Urinary bladder (tissue), 4 donors: ENCODE results near the gene GTPBP3. TPM values are rescaled to one million over a fixed set of nuclear protein-coding genes. Genes with fewer than 3 reads are reported as not detected.
"Not testable (repeated sequence)": the region's sequence is repeated elsewhere in the genome, so short reads cannot be mapped to it uniquely, and the experiment has no call there.

Source experiments
- DNase-seq: peaks from one replicate; pipeline ENCODE4 v3.0.0-alpha.2; 2015; ENCODE audit errors: extremely low spot score
- H3K27ac ChIP-seq: one replicate; pipeline ENCODE4 v1.5.1; 2013; ENCODE audit warnings: low read depth, mild to moderate bottlenecking, moderate library complexity
- H3K36me3 ChIP-seq: one replicate; pipeline ENCODE4 v1.6.1; 2013; ENCODE audit warnings: mild to moderate bottlenecking, moderate library complexity; ENCODE audit not compliant: insufficient read depth
- H3K4me1 ChIP-seq: one replicate; pipeline ENCODE4 v1.6.1; 2013; ENCODE audit warnings: mild to moderate bottlenecking, moderate library complexity; ENCODE audit not compliant: insufficient read depth
- H3K4me3 ChIP-seq: one replicate; pipeline ENCODE4 v1.5.1; 2013; ENCODE audit warnings: low read depth, low read length
- WGBS: extraction: QIAGEN DNeasy Blood & Tissue Kit; methylation state at CpG from one replicate; pipeline ENCODE4 v1.1.7; 2013; 5-methylcytosine and 5-hydroxymethylcytosine counted together
- polyA plus RNA-seq: library from polyadenylated mRNA; stranded (reverse); fragments of 200-250 nt; gene quantifications from one replicate; pipeline ENCODE4 v1.2.3, GENCODE V29; 2013
- total RNA-seq: library from RNA; depleted of rRNA; stranded (reverse); fragments of >200 nt; gene quantifications from one replicate; pipeline ENCODE4 v1.2.3, GENCODE V29; 2014
- donor health status: healthy with polysubstance abuse.
- donor health status: healthy.

GTPBP3 gene
- total and polyA plus RNA-seq, 2 donors = 11.2 to 15.9 TPM

GRCh38 chr19:17357078-17357666 is 19.8 kb downstream of the GTPBP3 start:
- Histone ChIP-seq H3K4me3 (no peak overlapping the region), H3K27ac (no peak overlapping the region), H3K36me3 (no peaks in the 10 kb centered on the region), H3K4me1 (no peaks in the 10 kb centered on the region)
- DNase-seq = no peak
- WGBS = 81% methylated on average over 7 of the region's 7 CpGs

GRCh38 chr19:17357724-17358123 is 20.4 kb downstream of the GTPBP3 start:
- Histone ChIP-seq H3K36me3 (no peaks in the 10 kb centered on the region), H3K4me3 (no peak overlapping the region), H3K4me1 (no peaks in the 10 kb centered on the region), H3K27ac (no peak overlapping the region)
- DNase-seq = no peak
- 68% methylated on average over 11 of the region's 11 CpGs for WGBS

GRCh38 chr19:17358395-17358794 is 21.0 kb downstream of the GTPBP3 start:
- no peaks in the 10 kb centered on the region for H3K4me1 ChIP-seq
- H3K27ac ChIP-seq = no peak overlapping the region
- 73% methylated on average over 7 of the region's 7 CpGs for WGBS
- H3K4me3 ChIP-seq = no peak overlapping the region
- no peaks in the 10 kb centered on the region for H3K36me3 ChIP-seq
- DNase-seq = no peak

- no peaks in the 10 kb centered on the region for H3K4me1 ChIP-seq
- H3K27ac ChIP-seq = no peak overlapping the region
- no peak for DNase-seq
- no peaks in the 10 kb centered on the region for H3K36me3 ChIP-seq
- H3K4me3 ChIP-seq = no peak overlapping the region
- 79% methylated on average over 6 of the region's 6 CpGs for WGBS
Measured at GRCh38 chr19:17359905-17360800, 22.8 kb downstream of the GTPBP3 start.

GRCh38 chr19:17363852-17364605 is 26.7 kb downstream of the GTPBP3 start:
- DNase-seq, H3K4me3 ChIP-seq, H3K36me3 ChIP-seq, H3K4me1 ChIP-seq, H3K27ac ChIP-seq: not testable (repeated sequence)
- 94% methylated on average over 20 of the region's 20 CpGs for WGBS

- WGBS = 91% methylated on average over 22 of the region's 22 CpGs
- H3K4me1 ChIP-seq = no peaks in the 10 kb centered on the region
- H3K36me3 ChIP-seq = no peaks in the 10 kb centered on the region
- H3K4me3 ChIP-seq = no peak overlapping the region
- no peak overlapping the region for H3K27ac ChIP-seq
- no peak for DNase-seq
Measured at GRCh38 chr19:17365361-17365760, 28.0 kb downstream of the GTPBP3 start.

GRCh38 chr19:17370026-17370587 is 32.8 kb downstream of the GTPBP3 start:
- Histone ChIP-seq H3K4me1 (no peaks in the 10 kb centered on the region), H3K36me3 (no peaks in the 10 kb centered on the region), H3K27ac (no peak overlapping the region), H3K4me3 (no peak overlapping the region)
- 18% methylated on average over 8 of the region's 8 CpGs for WGBS
- no peak for DNase-seq

GRCh38 chr19:17376935-17377600 is 39.7 kb downstream of the GTPBP3 start, which contains the start of gene PLVAP:
Gene PLVAP, minus strand, starts transcription at chr19:17377342. Its CDS starts 54 bp downstream, at chr19:17377288.
- Histone ChIP-seq H3K4me1 (no peaks in the 10 kb centered on the region), H3K4me3 (peak within 1 kb of the TSS; percentile 20), H3K36me3 (no peaks in the 10 kb centered on the region), H3K27ac (peak within 1 kb of the TSS; percentile 15)
- WGBS = 45% methylated on average over 39 of the region's 39 CpGs
- DNase-seq = no peak

- WGBS = 58% methylated on average over 13 of the region's 13 CpGs
- no peaks in the 10 kb centered on the region for H3K36me3 ChIP-seq
- no peak for DNase-seq
- H3K27ac ChIP-seq = no peak overlapping the region
- no peaks in the 10 kb centered on the region for H3K4me1 ChIP-seq
- H3K4me3 ChIP-seq = no peak overlapping the region
Measured at GRCh38 chr19:17378271-17378670, 40.9 kb downstream of the GTPBP3 start.

- no peak overlapping the region for H3K27ac ChIP-seq
- no peaks in the 10 kb centered on the region for H3K36me3 ChIP-seq
- DNase-seq = no peak
- H3K4me1 ChIP-seq = no peaks in the 10 kb centered on the region
- no peak overlapping the region for H3K4me3 ChIP-seq
- 27% methylated on average over 14 of the region's 14 CpGs for WGBS
Measured at GRCh38 chr19:17379221-17379631, 41.9 kb downstream of the GTPBP3 start.

- Histone ChIP-seq H3K36me3 (no peaks in the 10 kb centered on the region), H3K4me3 (no peak overlapping the region), H3K4me1 (no peaks in the 10 kb centered on the region), H3K27ac (no peak overlapping the region)
- no peak for DNase-seq
- 95% methylated on average over 5 of the region's 5 CpGs for WGBS
Measured at GRCh38 chr19:17380426-17381138, 43.2 kb downstream of the GTPBP3 start.

- Histone ChIP-seq H3K4me1 (no peaks in the 10 kb centered on the region), H3K4me3 (no peak overlapping the region), H3K27ac (no peak overlapping the region), H3K36me3 (no peaks in the 10 kb centered on the region)
- no peak for DNase-seq
- 36% methylated on average over 20 of the region's 20 CpGs for WGBS
Measured at GRCh38 chr19:17385878-17386611, 48.7 kb downstream of the GTPBP3 start.
